Measurements from ENCODE around the gene MYO5C.

Gene MYO5C

GRCh38 chr15:52164631-52165265 lies 130.9 kb downstream of the MYO5C start:
- no peak for DNase-seq

DNA sequence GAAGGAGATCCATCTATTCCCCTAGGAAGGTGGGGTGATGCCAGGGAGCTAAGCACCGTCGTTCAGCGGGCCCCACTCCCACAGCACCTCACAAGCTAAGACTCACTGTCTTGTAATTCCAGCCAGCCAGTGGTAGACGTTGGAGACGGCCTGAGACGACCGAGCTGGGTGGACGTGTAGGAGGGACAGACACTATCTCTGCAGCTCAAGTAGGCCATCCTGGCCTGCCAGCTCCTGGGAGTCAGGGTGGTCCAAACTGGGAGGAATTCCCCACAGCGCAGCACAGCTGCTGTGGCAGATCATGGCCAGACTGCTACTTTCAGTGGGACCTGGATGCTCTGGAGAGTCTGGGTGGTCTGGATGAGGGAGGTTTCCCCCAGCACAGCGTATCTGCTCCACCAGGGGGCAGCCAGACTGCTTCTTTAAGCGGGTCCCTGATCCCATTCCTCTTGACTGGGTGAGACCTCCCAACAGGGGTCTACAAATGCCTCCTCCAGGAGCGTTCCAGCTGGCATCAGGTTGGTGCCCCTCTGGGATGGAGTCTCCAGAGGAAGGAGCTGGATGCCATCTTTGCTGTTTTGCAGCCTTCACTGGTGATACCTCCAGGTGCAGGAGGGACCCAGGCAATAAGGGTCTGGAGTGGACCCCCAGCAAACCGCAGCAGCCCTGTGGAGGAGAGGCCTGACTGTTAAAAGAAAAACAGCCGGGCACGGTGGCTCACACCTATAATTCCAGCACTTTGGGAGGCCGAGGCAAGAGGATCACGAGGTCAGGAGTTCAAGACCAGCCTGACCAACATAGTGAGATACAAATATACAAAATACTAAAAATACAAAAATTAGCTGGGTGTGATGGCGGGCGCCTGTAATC lies 132.0 kb downstream of the MYO5C start:
- no peak for DNase-seq

- DNase-seq: no peak
These were observed 132.7 kb downstream of the MYO5C start for GRCh38 chr15:52162876-52163275.

GRCh38 chr15:52162260-52162659 lies 133.3 kb downstream of the MYO5C start:
- DNase-seq: no peak

- no peak for DNase-seq
These were observed 134.1 kb downstream of the MYO5C start for GRCh38 chr15:52161406-52161966.

DNA sequence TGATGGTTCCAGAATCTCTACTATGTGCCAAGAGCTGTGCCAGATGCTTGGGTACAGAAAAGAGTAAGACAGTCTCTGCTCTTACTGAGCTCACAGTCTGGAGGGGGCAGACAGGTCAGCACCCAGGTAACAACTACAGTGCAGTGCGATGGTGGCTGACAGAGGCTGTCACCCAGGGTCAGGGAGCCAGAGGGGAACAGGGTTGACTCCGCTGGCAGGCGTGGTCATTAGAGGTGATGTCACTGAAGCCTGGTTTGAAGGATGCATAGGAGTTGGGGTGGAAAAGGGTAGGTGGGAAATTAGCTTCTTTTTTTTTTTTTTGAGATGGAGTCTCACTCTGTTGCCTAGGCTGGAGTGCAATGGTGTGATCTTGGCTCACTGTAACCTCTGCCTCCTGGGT lies 136.0 kb downstream of the MYO5C start:
- DNase-seq: no peak

GRCh38 chr15:52158084-52158765 lies 137.4 kb downstream of the MYO5C start:
- no peak for DNase-seq

DNA sequence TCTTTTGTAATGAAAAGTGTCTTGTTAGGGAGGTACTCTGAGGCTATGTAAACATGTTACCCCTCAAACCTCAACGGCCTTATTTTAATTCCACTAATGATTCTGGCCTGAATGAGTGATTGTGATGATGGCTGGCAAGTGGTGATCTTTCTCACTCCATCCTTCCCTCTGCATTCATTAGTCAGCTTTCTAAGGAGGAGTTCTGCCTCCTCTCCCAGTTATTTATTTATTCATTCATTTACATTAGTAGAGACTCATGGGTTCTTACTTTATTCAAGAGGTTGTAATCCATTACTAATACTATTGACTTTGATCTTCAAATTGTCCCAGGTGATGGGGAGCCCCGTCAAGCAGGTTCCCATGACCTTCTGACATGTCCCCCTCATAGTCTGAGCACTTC lies 139.7 kb downstream of the MYO5C start:
- DNase-seq: no peak

- DNase-seq: no peak
These were observed 140.4 kb downstream of the MYO5C start for GRCh38 chr15:52154896-52155865.

DNA sequence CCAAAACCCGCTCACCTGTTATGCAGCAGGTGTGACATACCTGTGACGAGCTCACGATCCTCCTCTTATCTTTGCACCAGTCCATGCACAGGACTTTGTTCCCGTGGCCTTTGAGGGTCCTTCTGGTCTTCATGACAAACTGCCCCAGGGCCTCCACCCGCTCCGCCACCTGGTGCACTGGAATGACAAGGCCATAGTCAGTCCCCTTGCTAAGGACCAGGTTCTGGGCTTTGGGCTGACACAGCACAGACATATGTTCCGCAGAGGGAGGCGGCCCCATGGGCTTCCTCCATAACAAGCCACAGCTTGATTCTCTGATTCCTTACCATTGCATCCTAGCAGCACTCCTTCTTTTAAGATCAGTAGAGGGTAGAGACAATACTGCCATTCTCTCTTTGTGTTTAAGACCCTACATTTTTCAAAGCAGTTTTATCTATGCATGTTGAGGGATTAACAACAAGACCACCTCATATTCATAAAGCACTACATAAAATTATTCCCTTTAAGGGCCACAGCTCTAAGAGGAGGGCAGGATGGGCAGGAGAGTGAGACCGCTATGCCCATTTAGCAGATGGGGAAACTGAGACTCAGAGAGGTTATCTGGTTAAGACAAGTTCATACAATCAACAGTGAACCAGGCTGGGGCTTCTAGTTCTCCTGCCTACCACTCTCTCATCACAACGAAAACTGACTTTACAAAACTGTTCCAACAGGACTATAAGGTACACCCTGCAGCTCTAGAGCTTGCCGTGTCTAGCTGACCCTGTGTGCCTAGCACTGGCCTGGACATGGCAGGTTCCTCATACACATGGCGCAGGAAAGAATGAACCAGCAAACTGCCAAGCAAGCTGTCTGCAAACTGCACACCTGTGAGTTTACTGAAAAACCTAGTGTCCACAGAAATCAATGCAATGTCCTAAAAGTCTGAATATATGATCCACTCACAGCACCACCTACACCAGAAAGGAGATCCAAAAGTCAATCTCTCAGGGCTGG lies 141.4 kb downstream of the MYO5C start:
- DNase-seq: no peak

DNA sequence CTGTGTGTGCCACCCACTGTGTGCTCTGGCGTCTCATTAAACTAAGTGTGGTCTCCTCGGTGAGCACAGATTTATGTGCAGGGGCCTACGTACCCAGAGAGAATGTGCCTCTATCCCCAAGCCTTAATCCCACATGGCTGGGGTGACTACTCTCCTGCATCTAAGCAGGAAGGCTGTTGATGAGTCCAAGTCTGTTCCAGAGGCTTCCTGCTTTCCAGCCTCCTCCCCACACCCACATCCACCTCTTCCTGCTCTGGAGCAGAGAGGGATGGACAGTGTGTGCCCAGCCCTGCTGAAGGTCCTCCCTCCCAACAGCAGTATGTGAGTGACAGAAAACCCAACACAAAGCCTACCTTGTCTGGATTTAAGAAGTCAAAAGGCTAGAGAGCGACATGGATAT lies 144.3 kb downstream of the MYO5C start:
- no peak for DNase-seq

DNA sequence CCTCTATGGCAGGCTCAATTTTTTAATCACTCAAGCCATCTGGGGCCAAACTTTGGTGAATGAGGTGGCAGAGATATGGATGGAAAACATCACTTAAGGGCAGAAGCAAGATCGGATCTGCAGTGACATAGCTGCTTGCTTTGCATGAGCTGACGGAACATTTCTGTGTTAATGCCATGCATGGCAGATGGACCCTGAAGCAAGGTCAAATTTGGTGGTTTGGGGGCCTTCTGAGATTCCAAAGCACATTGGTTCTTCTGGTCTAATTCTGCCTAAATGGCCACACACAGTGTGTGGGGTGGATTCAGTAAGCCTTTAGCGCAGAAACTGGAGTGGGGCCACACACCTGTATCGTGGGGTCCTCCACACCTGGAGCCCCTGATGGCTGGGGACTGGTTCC lies 144.7 kb downstream of the MYO5C start:
- no peak for DNase-seq

DNA sequence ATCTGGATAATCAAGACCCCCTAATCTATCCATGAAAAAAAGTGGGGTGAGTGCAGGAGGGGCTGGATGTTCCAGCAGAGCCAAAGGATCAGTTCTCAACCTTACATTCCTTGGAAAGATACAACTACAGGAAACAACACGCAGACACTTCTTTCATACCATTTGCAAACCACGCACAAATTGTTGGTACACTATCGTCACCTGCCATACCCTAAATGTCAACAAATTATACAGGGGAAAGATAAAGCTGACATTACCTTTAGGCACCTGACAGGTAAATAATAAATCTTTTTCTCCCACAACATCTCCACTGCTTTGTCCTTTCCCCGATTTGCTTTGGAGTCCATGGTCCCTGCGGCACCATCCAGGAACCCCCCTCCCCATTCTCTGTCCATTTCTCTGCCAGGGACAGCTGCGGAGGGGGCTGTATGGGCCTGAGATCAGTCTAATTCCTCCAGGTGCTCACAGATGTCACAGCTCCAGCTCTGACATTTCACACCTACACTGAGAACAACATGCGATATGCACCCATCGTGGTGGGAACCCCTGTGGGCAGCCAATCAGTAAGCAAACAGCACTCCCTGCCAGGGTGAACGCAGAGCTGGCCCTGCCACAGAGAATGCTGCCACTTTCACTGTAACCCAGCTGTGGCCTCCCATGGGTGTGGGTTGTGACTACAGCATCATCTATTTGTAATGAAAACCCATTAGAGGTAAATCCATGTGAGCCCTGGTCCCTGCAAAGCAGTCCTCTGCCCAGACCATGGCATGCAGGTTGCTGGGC lies 145.4 kb downstream of the MYO5C start:
- DNase-seq: no peak

GRCh38 chr15:52148403-52148802 lies 147.2 kb downstream of the MYO5C start:
- DNase-seq: no peak

DNA sequence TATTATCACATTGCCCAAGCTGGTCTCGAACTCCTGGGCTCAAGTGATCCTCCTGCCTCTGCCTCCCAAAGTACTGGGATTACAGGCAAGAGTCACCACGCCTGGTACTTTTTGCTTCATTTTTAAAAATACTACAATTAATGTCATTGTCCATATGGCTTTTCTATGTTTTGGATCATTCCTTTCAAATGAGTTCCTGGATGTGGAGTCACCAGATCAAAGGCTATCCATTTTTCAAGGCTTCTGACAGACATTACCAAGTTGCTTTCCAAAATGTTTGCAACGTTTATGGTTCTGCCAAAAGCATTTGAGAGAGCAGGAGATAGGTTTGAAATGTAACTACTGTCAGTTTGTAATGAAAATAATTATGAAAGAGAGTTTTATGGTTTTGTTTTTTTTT lies 148.8 kb downstream of the MYO5C start:
- DNase-seq: no peak

DNA sequence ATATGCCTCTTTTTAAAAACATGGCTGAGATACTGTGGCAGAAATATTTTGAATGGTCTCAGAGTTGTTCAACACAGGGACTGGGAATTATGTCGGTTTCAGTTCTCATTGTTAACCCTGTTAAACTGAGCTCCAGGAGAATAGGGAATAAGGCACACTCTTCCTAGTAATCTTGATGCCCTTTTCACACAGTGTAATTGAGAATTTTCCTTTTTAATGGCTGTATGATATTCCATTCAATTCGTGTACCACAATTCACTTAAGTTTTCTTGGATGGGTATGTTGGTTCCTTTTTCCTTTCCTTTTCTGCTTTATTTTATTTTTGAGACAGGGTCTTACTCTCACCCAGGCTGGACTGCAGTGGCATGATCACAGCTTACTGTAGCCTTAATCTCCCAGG lies 149.3 kb downstream of the MYO5C start:
- DNase-seq: no peak

- DNase-seq: no peak
These were observed 150.9 kb downstream of the MYO5C start for GRCh38 chr15:52144656-52145178.

- no peak for DNase-seq
These were observed 151.7 kb downstream of the MYO5C start for GRCh38 chr15:52143873-52144272.

Data from stimulated activated CD4-positive, alpha-beta T cell treated with anti-CD3 and anti-CD28 coated beads, Interleukin-1b, Interleukin-23, amount 100 ng/mL, for 48 hours (primary cell).